GM20431 (cell line): Measurements from ENCODE around the gene CD96.

ENCODE experiments used
- in situ Hi-C: fragments of 300-500 bp; cut with MseI, MboI; formaldehyde crosslinking; loops from one replicate; pipeline ENCODE4 v1.15.0; 2020; ENCODE audit warnings: low sequenced_read_pairs; ENCODE audit not compliant: unreplicated experiment

CD96 gene

DNA sequence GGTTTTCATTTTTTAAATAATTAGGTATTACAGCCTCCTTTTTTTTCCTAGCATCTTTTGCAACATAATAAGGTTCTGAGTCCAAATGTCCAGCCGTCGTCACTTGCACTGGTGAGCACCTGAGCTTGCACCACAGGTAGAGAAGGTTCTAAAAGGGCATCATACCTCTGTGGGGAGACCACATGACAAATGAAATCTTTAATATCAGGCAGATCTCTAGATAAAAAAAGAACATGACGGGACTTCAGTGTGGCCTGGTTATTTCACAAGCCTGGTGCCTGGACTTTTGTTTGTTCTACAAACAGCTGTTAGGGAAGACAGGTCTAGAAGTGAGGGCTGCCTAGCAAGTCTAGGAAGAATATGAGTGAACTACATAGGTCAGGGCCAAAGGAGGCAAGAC, 49.6 kb downstream of the CD96 start:
- in situ Hi-C loops, result no loop called here

DNA sequence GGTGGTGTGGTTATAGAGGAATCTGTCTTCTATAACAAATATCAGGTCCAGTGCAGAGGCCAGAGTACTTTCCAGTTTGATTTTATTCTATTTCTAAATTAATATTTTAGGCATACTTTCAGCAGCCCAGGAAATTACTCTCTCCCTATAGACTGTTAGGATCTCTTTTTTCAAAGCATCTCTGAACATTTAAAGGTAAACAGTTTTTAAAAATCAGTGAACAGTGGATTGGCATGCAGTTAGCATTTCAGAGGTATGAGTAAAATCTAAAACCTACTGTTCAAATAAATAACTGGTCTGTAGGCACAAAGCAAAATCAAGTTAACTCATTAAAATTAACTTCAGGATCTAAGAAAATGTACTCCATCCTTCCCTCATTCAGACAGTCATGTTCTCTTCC, 50.1 kb downstream of the CD96 start:
- in situ Hi-C loops, result no loop called here

DNA sequence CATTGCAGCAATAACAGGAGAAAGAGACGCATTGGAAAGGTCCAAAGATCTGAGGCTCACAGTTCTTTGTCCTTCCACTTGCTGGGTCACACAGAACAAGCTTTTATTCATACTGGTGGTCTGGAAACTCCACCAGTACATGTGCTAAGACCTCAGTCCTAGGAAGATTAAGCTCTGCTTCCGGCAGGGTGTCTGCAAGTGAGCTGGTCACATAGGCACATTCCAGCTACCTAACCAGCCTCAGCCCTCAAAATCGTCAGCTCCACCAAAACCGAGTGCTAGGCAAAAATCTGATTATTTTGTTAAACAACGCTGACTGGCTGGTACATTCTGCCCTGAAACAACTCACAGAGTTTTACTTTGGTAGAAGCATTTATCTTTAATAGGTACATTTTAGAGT, 50.9 kb downstream of the CD96 start:
- in situ Hi-C loops, result no loop called here

DNA sequence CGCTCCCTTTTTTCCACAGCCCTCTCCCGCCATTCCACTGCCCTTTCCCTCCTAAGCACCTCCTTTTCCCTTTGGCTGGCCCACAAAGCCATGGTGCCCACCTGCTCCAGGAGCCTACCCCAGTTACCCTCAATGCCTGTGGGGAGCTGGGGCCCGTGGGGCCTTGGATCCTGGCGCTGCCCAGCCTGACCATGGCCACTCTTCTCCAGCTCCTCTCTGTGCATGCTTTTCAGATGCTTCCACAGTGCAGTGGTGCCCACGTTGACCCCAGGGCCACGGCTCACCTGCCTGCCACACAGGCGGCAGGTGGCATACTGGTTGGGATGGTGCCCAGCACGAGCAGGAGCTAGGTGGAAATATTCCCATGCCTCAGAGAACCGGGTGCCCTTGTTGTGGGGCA, 51.7 kb downstream of the CD96 start:
- in situ Hi-C loops, result no loop called here

DNA sequence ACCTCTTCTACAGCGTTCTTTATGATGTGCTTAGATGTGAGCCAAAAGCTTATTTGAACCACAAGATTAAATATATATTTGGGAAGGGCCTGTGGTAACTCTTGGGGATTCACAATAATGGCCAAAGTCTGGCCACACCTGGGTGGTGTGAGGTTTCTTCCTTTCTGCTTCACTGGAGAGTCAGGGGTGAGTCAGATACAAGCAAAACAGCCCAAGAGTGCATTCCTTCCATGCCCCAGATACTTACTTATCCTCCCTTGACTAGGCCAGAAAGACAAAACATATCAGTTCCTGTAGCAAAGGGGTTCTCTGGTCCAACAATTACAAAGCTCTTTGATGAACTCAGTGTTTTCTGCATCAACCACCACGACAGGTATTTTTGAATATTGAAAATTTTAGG, 52.2 kb downstream of the CD96 start:
- in situ Hi-C loops, result no loop called here

DNA sequence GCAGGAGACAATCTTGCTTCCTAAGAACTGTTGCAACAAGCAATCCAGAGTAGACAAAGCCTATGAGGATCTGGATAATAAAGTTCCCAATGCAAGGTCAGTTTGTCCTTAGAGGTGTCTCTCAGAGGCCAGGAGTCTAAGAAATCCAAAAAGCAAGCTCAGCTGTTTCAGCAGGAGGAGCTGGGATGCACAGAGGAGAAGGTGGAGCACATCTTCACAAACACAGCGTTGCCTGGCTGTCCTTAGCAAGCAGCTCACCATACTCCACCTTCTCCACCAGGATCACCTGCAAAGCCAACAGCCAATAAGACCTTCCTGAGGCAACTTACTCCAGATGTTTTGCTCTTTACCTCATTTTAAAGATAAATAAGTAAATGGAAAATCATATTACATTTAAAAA, 52.8 kb downstream of the CD96 start:
- in situ Hi-C loops, result no loop called here

DNA sequence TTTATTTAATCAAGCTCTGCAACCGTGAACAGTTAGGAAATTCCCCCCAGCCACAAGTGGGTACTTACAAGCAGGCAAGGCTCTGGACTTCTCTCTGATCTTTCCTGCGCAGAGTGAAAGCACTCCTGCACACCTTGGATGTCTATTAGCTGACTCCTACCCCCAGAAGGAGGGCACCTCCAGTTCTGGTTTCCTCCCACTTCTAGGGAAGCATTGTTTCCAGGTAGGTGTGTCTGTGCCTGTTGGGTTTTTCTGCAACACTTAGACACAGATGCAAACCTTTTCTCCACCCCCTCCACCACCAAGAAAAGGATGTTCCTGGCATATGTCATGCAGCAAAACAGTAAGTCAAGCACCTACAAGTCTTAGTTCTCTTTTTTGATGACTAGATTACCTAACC, 53.2 kb downstream of the CD96 start, which contains the start of gene ZBED2:
Gene ZBED2 (minus strand): TSS at position 115 of the 400 bp plus-strand sequence. CDS start 1,145 bp downstream, outside the sequence.
- in situ Hi-C loops, result no loop called here

DNA sequence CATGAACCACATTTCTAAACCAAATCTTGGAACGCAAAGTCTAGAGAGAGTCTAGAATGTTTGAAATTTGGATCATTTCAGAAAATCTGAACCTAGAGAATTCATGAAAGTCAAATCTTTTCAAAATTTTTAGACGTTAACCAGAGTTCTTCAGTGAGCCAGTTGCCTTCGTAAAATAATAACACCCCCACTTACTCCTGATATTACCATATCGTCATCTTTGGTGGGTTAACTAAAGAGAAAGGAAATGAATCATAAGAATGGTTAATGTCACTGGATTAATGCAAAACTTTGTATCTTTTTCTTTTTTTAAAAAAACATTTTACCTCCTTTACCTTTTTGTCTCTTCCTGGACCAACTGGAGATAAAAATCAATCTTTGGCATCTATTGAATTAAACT, 54.3 kb downstream of the CD96 start:
- in situ Hi-C loops, result no loop called here

DNA sequence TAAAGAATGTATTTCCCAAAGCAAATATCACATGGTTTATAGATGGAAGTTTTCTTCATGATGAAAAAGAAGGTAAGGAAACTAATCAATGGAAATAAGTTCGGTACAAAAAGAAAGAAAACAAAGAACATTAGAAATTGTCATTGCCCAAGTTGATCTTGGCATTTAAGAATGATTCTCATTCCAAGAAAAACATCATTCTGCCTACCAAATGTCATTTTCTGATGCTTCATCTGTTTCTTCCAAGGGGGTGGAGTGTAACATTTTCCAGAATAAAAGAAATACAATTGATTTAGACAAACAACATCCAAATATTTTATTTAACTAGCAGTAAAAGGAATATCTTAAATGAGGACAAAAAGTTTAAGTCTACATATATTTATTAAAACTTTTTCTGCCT, 56.1 kb downstream of the CD96 start:
- in situ Hi-C loops, result no loop called here

DNA sequence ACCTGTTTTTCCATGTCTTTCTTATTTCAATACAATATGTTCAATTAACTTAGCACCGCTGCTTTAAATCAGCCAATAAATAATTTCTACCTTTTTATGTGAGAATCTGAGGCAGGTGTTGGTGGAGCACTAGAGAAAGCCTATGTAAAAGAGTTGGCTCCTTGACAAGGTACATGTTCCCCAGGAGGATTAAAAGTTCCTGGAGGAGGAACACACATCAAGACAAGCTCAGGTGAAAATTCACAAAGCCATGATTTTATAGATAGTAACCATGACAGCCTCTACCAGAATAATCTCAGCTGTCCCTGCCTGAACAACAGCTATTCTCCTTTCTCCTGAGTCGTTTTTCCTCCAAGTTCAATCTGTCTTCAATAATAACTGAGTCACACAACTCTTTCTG, 56.6 kb downstream of the CD96 start:
- in situ Hi-C loops, result no loop called here

DNA sequence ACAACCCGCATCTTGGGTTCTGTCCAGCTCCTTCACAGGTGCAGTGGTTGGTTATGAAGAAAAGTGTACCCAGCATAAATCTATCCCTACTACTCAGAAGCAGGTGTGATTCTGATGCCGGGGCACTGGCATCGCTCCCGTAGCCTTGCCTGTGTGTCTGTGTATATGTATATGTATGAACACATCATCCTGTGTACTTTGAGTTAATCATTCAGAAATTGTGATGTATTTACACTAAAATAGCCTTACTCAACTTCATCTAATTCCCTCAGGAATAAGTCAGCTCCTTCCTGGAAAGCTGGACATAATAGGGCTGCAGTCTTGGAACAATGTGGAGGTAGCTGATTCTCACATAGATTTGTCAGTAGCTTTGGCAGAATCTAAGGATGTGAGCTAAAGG, 59.8 kb downstream of the CD96 start:
- in situ Hi-C loops, result no loop called here

DNA sequence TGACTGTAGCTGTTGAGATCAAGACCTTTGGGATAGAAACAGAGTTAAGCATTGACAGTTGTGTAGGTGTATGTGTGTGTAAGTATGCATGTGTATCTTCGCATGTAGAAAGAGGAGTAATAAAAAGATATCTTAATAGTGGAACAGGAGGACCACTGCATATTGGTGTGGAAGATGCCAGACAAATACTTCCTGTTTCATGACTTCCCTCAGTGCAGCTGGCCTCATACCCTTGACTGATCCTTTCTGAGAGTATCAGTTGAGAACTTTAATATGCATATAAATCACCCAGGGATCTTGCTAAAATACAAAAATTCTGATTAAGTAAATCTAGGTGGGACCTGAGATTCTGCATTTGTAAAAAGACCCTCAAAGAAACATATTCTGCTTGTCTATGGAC, 61.7 kb downstream of the CD96 start:
- in situ Hi-C loops, result no loop called here

DNA sequence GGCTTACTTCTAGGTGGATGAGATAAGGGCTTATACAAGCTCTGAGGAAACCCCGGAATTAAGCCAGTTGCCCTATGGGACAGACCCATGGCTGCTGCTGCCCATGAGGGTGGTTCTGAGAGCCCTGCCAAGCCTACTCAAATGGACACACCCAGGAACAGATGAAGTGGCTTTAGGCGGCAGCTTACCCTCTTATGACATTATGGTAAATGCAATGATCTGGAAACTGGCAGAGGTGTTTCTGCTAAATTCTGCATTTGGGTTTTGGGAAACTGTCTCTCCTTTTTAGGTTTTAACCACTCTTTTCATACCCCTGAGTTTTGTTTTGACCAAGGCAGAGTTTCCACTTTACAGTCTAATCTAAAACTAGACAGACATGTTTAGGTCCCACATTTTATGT, 62.1 kb downstream of the CD96 start:
- in situ Hi-C loops, result no loop called here

DNA sequence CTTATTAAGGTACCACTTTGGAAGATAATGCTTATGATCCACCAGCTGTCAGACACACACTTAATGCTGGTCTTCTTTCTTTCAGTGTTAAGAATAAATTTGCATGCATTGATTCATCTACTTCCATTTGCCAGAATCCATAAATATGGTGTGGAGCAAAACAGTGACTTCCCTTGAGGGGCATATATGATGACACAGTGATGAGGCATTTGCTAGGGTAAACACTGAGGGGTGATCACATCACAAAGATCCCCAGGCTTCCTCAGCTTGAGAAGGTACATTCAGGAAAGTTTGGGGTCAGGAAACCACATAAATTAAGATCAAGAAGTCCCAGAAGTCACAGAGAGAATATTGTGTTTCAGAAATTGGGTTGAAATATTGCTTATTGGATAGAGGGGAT, 63.0 kb downstream of the CD96 start:
- in situ Hi-C loops, result no loop called here

DNA sequence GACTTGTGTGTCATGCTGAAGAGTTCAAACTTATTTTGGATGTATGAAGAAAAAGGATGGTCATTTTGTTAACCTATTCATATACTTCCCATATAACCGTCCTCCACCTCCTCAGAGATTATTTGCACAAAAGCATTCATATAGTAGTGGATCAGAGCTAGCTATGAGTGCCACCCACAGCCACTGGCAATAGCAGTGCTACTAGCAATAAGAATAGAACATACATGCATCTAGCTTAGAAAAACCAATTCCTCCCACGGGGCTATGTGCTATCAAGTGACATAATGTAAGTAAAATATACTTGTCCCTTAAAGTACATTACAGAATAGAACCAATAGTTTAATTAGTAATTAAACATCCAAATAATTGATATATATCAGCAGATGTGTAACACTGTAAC, 63.5 kb downstream of the CD96 start:
- in situ Hi-C loops, result no loop called here

DNA sequence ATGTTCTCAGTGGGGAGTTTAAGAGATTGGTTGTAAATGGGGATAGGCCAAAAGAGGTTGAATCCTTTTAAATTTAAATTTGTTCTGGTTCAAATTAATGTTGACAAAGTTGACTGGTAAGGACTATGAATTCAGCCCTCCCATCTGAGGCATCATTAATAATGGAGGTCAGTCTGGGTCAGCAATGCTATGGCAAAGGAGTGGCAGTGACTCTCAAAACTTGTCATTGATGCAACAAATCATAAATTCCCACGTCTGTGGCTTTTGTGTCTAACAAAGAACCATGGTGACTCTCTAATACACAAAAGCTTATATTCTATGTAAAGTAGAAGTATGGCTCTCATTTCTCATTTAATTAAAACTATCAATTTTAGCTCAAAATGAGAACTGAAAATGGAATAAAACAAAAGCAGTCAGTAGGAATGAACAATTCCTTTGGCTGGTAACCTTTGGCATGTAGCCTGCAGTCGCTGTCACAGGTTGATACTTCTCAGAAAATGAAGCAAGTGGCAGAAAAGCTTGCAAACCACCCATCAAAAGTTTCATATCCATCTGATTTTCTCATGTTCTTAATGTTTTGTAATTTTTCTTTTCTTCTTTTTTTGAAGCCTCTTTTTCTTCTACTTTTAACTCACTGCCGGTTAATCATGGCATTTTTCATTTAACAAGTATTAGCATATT, 65.4 kb downstream of the CD96 start:
- in situ Hi-C loops, result no loop called here

DNA sequence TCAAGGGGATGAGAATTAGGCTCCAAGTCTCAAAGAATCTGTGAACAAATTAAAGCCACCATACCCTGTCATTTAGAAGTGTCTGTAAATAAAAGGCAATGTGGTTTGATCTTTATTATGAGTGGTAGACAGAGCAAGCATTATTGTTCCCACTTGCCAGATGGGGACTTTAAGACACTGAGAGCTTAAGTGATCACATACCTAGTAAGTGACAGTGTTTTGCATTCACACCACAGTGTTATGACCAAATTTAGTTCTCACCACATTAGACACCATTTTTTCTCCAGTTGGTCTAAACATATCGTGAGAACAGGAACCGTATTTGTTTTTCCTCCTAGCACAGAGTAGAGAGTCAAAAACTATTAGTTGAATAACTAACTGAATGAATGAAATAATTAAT, 66.4 kb downstream of the CD96 start:
- in situ Hi-C loops, result no loop called here

DNA sequence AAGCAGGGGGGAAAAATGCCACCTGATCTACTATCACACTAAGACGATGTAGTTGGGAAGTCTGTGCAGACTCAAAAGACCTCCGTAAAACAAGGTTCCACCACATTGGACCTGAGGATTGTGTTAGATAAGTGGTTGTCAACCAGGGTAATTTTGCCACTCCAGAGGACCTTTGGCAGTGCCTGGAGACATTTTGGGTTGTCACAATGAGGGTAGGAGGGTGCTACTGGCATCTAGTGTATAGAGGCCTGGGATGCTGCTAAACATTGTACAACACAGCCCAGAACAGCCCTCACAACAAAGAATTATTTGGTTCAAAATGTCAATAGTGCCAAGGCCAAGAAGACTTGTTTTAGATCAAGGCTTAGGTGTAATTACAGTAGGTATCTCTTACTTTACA, 67.7 kb downstream of the CD96 start:
- in situ Hi-C loops, result no loop called here

DNA sequence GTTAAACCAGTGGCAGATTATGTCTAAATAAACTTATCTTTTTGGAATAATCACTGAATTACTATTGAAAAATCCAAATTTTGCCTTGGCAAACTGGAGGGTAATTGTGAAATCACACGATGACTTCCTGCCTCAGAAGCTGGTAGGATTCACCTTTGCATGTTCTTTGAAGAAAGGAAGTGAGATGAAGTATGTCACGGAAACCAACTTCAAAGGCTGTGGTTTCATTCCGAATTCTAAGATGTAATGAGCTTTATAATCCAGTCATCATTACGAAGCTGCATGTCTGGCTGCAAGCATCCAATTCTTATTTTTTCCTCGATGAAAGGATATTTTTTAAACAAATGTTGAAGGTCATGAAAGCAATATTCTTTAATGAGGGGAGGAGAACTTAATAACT, 68.2 kb downstream of the CD96 start:
- in situ Hi-C loops, result no loop called here

DNA sequence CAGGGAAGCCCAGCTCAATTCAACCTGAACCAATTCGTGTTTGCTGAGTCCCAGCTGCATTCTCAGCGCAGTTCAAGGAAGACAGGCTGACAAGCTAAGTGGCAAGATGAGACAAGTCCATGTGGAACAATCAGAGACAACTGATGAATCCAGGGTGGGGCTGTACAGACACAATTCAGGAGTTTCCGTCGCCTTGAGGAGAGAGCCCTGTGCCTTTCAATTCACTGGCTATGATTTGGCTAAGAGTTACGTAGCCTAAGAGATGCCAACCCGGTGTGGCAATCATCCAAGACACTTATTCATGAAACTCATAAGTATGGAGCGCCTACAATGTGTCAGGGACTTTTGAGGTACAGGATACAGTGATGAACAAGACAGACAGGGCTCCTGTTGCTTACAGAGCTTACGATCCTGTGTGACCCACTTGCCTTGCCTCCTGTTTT, 68.6 kb downstream of the CD96 start:
- in situ Hi-C loops, result no loop called here

DNA sequence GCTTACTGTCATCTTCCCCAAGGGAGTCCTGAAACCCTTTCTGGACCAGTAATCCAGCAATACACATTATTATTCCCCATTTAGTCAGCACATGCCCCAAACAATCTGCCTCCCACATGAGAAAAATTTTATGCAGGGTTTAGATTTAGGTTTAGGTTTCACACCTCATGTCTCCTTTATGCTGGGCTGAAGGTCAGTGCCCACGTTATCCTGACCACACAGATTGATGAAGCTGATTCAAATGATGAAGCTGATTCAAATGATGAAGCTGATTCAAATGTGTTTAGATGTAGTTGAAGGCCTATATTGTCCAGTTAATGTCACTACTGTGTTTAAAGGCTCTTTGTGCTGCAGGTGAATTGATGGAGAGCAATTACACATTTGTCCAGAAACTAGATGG, 71.3 kb downstream of the CD96 start:
- in situ Hi-C loops, result no loop called here

DNA sequence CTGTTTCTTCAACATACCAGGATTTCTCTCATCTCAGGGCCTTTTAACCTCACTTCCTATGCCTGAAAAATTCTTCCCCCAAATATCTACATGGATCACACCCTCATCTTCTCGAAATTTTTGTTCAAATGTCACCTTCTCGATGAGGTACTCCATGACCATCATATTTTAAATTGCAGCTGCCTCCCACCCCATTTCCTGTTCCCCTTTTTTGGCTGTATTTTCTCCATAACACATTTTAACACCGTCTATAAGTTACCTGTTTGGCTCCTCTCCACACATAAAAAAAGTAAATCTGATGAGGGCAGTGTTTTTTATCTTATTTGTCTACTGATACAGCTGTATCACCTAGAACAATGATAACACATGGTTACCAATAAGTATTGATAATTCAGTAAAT, 73.9 kb downstream of the CD96 start:
- in situ Hi-C loops, result no loop called here
